Measurements from ENCODE around the gene TP53AIP1. TPM values are rescaled to one million over a fixed set of nuclear protein-coding genes. Genes with fewer than 3 reads are reported as not detected.
A peak's percentile ranks its signal among the peaks of the same experiment; 100 is the strongest.

TP53AIP1 gene
- total RNA-seq, 2 experiments from 2014 or later = not detected

DNA sequence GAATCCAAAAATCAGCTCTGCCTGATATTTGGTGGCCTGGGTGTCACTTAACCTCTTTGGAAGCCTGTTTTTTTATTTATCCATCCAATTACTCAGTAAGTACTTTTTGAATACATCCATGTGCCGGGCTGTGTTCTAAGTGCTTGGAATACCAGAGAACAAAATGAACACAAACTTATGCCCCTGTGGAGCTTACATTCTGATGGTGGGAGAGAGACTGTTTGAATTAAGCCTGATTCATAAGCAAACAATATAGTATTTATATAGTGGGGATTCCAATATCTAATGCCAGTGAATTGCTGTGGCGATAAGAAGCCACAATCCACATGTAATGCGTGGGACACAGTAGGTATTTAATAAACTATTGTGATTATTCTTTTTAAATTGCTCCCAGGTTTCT lies 32.1 kb downstream of the TP53AIP1 start:
- intact Hi-C loops (cut with micrococcal nuclease) = no loop called here
- Mint-ChIP-seq H3K27me3 (ENCODE audit: low read depth) (peaks cover 33% of the 10 kb centered on the region), H3K4me3 (no peak overlapping the region), H3K36me3 (ENCODE audit: low read depth) (no peaks in the 10 kb centered on the region), H3K27ac (no peak overlapping the region), H3K4me1 (ENCODE audit: low read depth) (peaks cover 7% of the 10 kb centered on the region), H3K9me3 (no peaks in the 10 kb centered on the region)
- CTCF ChIA-PET = interaction anchor here (0.7 to 7.9 kb wide), 2 partner anchors 18 to 22 kb away, joined by 5 to 114 read pairs; partner anchors contain the start of gene KCNJ5
- DNase-seq = no peak

DNA sequence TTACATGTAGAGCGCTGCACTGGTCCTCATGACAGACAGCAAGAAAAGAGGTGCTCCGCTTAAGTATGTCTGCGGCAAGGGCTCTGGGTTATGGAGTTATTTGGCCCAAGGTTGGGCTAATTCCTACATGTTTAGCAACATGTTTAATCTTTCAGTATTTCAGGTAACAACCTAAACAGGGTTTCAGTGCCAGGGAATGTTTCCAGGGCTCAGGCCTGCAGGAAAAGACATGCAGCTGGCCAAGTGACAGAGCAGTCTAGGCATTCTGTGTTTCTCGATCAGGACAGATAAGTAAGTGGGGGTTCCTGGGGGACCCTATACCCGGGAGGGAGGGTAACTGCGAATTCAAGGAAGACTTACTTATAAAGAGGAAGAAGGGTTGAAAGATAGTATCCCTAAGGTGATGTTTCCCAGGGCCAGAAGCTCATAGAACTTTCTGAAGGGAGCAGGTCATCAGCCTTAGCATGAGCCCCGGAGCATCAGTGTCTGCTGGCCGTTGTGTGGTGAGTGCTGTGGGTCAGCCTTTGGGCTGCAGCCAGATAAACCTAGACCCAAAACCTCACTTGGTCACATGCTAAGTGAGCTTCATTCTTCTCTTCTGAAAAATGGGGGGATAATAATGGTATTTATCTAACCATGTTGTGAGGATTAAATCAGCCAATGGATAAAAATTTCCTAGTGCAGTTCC lies 33.1 kb downstream of the TP53AIP1 start:
- CTCF ChIA-PET = interaction anchor here (0.6 to 7.9 kb wide), 2 partner anchors 15 to 21 kb away, joined by 3 to 114 read pairs; partner anchors contain the start of gene KCNJ5
- intact Hi-C loops (cut with micrococcal nuclease) = no loop called here
- Mint-ChIP-seq H3K36me3 (ENCODE audit: low read depth) (no peaks in the 10 kb centered on the region), H3K27me3 (ENCODE audit: low read depth) (peaks cover 34% of the 10 kb centered on the region), H3K9me3 (no peaks in the 10 kb centered on the region), H3K27ac (no peak overlapping the region), H3K4me3 (no peak overlapping the region), H3K4me1 (ENCODE audit: low read depth) (peaks cover 8% of the 10 kb centered on the region)
- DNase-seq = no peak

DNA sequence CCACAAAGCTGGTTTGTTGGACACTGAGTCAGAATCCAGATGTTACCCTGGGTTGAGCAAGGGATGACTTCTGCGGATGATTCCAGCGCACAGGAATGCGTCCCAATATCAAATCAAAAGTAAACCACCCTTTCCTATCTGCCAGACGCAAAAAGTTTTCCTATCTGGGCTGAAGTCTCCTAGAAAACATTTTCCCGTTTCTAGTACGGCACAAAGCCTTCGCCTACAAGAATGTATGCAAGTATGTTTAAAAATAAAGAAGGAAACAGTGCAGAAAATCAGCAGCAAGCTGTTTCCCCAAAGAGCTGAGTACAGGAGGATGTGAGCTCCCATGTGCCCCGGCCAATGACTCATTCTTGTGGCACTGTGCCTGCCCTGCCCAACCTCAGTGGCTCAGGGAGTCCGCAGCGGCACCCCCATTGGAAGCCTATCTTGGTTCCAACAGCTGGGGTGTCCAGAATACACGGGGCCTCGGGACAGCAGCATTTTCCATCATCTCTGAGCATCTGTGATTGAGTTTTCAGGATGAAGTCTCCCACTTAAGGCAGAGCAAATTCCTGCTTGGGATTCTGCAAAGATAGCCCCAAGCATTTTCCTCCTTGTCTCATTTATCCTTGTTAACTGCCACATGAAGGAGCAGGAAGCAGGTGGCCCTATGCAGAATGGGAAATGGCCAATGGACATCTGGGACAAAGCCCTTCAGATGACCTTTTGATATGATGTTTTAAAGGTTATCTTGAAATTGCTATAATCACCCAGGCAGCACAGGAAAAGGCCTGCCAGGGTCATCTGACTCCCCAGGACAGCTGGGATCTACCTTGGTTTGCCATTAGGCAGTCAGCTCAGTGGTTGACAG lies 34.1 kb downstream of the TP53AIP1 start:
- intact Hi-C loops (cut with micrococcal nuclease) = no loop called here

DNA sequence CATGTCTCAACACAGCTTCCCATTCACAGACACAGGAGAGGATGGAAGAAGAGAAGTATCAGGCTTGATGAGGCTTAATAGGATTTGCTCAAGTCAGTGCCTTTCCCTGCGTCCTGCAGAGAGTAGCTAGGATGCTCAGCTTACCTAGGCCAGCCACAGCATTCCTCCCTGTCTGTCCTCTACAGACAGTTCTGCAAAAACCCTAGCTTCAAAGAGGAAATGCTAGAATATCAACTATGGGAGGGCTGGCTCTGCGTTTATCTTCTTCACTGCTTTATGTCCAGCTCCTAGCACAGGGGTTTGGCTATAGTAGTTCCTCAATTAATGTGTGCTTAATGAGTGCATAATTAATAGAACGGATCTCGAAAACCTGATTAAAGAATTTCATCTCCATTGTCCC lies 35.1 kb downstream of the TP53AIP1 start:
- CTCF ChIA-PET = interaction anchor here (1.1 to 7.9 kb wide), 4 partner anchors 19 to 750 kb away, joined by 3 to 114 read pairs (median 4); partner anchors contain the start of gene KCNJ5
- no peak for DNase-seq
- peaks cover 11% of the 10 kb centered on the region for H3K4me1 Mint-ChIP-seq (ENCODE audit: low read depth)
- intact Hi-C loops (cut with micrococcal nuclease) = no loop called here
- H3K9me3 Mint-ChIP-seq = no peaks in the 10 kb centered on the region
- no peak overlapping the region for H3K27ac Mint-ChIP-seq
- peaks cover 43% of the 10 kb centered on the region for H3K27me3 Mint-ChIP-seq (ENCODE audit: low read depth)
- no peaks in the 10 kb centered on the region for H3K36me3 Mint-ChIP-seq (ENCODE audit: low read depth)
- H3K4me3 Mint-ChIP-seq = no peak overlapping the region

More for the DNA sequence above, 34.1 kb downstream of the TP53AIP1 start:
- CTCF ChIA-PET = interaction anchor here (0.6 to 7.9 kb wide), 4 partner anchors 16 to 751 kb away, joined by 3 to 114 read pairs (median 4); partner anchors contain the start of gene KCNJ5
- no peak overlapping the region for H3K27ac Mint-ChIP-seq
- H3K36me3 Mint-ChIP-seq (ENCODE audit: low read depth) = no peaks in the 10 kb centered on the region
- DNase-seq = peak; percentile 25
- no peaks in the 10 kb centered on the region for H3K9me3 Mint-ChIP-seq
- H3K27me3 Mint-ChIP-seq (ENCODE audit: low read depth) = peaks cover 41% of the 10 kb centered on the region
- H3K4me3 Mint-ChIP-seq = no peak overlapping the region
- peaks cover 11% of the 10 kb centered on the region for H3K4me1 Mint-ChIP-seq (ENCODE audit: low read depth)

DNA sequence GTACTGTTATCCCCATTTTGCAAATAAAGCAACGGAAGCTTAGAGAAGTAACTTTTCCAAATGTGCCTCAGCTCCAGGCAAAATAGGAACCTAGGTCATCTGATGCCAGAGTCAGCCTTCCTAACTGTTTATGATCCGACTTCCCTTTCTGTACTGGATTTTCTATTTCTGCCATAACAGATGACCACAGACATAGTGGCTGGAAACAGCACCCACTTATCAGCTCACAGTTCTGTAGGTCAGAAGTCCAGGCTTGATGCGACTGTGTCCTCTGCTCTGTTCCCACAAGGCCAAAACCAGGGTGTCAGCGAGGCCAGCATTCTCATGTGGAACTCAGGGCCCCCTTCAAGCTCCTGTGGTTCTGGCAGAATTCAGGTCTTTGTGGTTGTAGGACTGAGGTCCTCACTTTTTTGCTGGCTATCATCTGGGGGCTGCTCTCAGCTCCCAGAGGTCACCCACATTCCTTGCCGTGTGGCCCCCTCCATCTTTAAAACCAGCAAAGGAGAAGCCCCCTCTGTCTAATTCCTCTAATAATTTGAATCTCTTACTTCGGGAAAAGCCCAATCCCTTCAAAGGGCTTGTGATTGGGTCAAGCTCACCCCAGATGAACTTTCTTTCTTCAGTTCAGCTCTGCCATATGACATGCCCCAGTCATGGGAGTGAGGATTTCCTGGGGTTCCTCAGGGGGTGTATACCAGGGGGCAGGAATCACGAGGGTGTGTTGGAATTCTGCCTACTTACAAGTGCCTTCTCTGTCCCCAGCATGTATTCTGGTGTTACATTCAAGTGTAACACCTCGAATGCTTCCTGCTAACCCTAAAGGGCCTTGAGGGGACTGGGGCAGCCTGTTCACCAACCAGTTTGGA lies 36.3 kb downstream of the TP53AIP1 start:
- intact Hi-C loops (cut with micrococcal nuclease) = loop anchor here (1.0 kb wide), 1 partner anchor 22 kb away; no protein-coding TSS in a partner anchor
- H3K4me3 Mint-ChIP-seq = peak overlapping the region; percentile 69
- H3K9me3 Mint-ChIP-seq = no peaks in the 10 kb centered on the region
- CTCF ChIA-PET = interaction anchor here (0.6 to 7.9 kb wide), 13 partner anchors 13 to 749 kb away, joined by 3 to 114 read pairs (median 4); partner anchors contain the start of gene KCNJ5
- peaks cover 41% of the 10 kb centered on the region for H3K27me3 Mint-ChIP-seq (ENCODE audit: low read depth)
- no peaks in the 10 kb centered on the region for H3K36me3 Mint-ChIP-seq (ENCODE audit: low read depth)
- H3K27ac Mint-ChIP-seq = no peak overlapping the region
- H3K4me1 Mint-ChIP-seq (ENCODE audit: low read depth) = peaks cover 11% of the 10 kb centered on the region
- DNase-seq = no peak

DNA sequence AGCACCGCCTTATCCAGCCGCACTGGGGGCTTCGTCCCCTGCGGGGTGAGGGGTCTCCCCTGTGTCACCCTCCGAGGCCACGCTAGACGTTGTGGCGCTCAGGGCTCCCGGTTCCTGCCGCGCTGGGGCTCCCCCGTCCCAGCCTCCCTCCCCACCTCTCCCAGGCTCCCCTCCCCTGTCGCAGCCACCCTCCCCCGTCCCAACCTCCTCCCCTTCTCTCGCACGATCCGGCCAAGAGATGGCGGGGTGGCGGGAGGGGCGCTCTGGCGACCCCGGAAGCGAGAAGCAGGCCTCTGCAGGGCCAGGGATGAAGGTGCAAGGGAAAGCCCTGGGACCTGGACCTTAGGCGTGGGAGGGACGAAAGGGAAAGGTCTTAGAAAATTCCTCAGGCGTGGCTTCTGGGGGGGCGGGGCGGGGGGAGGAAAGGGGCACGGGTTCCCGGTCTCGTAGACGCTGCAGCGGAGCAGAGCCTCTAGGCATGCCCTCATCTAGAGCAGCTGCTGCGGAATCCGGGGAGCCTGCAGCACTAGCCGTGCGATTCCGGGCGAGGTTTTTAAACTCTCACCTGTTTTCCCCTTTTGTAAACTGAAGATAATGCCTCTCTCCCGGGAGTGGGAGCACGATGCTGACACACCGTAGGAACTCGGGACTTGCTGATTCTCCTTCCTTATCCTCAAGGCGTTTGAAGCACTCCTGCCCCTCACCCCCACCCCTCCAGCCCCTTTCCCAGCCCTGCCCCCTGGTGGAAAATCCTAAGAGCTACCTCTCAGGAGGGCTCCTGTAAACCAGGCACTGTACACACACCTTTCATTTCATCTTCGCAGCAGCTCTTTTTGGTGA lies 37.1 kb downstream of the TP53AIP1 start:
- intact Hi-C loops (cut with micrococcal nuclease) = loop anchor here (1.0 kb wide), 1 partner anchor 21 kb away; no protein-coding TSS in a partner anchor
- DNase-seq = peak; percentile 62
- Mint-ChIP-seq H3K36me3 (ENCODE audit: low read depth) (no peaks in the 10 kb centered on the region), H3K27ac (no peak overlapping the region), H3K4me3 (peak overlapping the region; percentile 69), H3K27me3 (ENCODE audit: low read depth) (peaks cover 38% of the 10 kb centered on the region), H3K4me1 (ENCODE audit: low read depth) (peaks cover 11% of the 10 kb centered on the region), H3K9me3 (no peaks in the 10 kb centered on the region)
- CTCF ChIA-PET = interaction anchor here (0.5 to 7.9 kb wide), 16 partner anchors 14 to 826 kb away, joined by 3 to 114 read pairs (median 3); partner anchors contain the start of gene KCNJ5

DNA sequence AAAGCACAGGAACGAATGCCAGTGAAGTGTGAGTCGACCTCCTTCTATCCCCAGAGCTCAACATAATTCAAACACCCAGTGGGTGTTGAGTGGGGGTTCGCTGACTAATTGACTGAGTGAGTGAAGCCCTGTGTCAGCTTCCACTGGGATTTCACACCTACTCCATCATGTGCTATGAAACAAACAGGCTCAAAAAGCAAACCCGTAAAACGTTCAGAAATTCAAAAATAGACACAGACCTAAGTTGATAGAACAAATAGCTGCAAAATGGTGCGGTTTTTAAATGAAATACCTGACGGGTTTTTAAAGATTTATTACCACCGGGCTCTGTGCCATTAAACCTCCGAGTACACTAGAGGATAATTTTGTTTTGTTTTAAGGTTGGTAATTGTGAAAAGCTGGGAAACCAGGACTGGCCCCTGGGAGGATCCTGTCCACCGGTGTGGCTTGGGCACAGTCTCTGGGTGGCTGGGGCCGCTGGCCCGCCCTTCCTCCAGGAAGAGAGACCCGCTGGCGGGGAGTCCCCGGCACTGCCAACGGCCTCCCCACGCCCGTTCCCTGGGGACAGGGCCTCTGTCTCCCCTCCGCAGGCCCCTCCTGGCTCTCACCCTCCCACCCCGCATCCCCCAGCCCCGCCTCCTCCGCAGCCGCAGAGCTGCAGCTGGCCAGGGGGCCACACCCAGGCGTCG lies 37.9 kb downstream of the TP53AIP1 start:
- Mint-ChIP-seq H3K9me3 (no peaks in the 10 kb centered on the region), H3K4me3 (peak overlapping the region; percentile 10), H3K27me3 (ENCODE audit: low read depth) (peaks cover 37% of the 10 kb centered on the region), H3K4me1 (ENCODE audit: low read depth) (peaks cover 11% of the 10 kb centered on the region), H3K36me3 (ENCODE audit: low read depth) (no peaks in the 10 kb centered on the region), H3K27ac (no peak overlapping the region)
- DNase-seq = no peak
- intact Hi-C loops (cut with micrococcal nuclease) = no loop called here
- CTCF ChIA-PET = interaction anchor here (0.7 to 7.9 kb wide), 6 partner anchors 14 to 747 kb away, joined by 3 to 114 read pairs (median 6); partner anchors contain the start of gene KCNJ5

DNA sequence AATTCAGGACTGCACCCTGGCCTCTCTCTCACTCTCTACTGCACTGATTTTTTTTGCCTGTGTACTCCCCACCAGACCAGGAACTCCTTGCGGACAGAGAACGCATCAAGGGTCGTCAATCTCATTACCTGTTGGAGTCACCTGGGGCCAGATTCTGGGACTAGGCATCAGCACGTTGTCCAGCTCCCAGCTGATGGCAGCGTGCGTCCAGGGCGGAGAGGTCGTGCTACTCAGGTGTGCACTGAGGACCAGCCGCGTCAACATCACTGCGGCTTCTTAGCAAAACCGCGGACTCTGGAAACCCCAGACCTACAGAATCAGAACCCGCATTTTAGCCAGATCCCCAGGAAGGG lies 38.4 kb downstream of the TP53AIP1 start:
- CTCF ChIA-PET = interaction anchor here (2.6 to 7.9 kb wide), 2 partner anchors 16 to 51 kb away, joined by 9 to 114 read pairs; partner anchors contain the start of gene KCNJ5
- Mint-ChIP-seq H3K4me3 (peak overlapping the region; percentile 10), H3K9me3 (no peaks in the 10 kb centered on the region), H3K4me1 (ENCODE audit: low read depth) (peaks cover 11% of the 10 kb centered on the region), H3K27ac (no peak overlapping the region), H3K27me3 (ENCODE audit: low read depth) (peaks cover 31% of the 10 kb centered on the region), H3K36me3 (ENCODE audit: low read depth) (no peaks in the 10 kb centered on the region)
- no peak for DNase-seq
- intact Hi-C loops (cut with micrococcal nuclease) = no loop called here

DNA sequence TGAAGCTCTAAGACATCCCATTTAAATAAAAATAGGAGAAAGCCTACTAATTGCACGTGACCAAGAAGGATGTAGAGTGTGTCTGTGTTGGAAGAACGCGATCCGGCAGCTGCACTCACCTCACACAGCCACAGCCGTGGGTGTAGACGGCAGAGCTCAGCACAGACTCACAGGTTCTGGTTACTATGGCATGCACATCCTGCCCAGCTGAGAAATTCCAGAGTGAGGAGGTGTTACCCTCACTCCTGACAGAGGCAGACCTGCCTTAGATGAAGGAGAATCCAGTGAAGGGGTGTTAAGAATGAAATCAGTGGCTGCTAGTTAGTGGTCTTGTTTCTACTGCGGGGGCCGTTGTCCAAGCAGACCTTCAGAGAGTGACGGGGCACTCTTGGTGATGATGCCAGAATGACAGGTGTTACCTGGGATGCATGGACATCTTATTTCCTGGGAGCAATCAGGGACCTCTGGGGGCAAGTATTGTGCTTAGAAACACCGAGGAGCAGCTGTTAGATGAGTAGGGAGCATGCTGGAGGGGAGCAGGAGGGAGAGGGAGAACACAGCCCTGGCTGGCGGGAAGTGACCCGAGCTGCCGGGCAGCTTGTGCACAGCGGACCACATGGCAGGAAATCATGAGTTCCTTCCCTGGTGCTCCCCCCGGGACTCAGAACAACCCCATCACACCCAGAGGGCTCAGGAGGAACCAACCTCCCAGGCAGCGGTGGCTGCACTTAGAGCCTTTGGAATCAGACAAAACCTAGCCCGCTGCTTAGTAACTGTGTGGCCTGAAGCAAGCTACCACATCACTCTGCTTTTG lies 39.2 kb downstream of the TP53AIP1 start:
- H3K27me3 Mint-ChIP-seq (ENCODE audit: low read depth) = peaks cover 27% of the 10 kb centered on the region
- no peak for DNase-seq
- CTCF ChIA-PET = interaction anchor here (2.6 to 7.9 kb wide), 2 partner anchors 15 to 52 kb away, joined by 9 to 114 read pairs; partner anchors contain the start of gene KCNJ5
- peaks cover 9% of the 10 kb centered on the region for H3K4me1 Mint-ChIP-seq (ENCODE audit: low read depth)
- intact Hi-C loops (cut with micrococcal nuclease) = no loop called here
- no peak overlapping the region for H3K4me3 Mint-ChIP-seq
- H3K36me3 Mint-ChIP-seq (ENCODE audit: low read depth) = no peaks in the 10 kb centered on the region
- no peak overlapping the region for H3K27ac Mint-ChIP-seq
- H3K9me3 Mint-ChIP-seq = no peaks in the 10 kb centered on the region

DNA sequence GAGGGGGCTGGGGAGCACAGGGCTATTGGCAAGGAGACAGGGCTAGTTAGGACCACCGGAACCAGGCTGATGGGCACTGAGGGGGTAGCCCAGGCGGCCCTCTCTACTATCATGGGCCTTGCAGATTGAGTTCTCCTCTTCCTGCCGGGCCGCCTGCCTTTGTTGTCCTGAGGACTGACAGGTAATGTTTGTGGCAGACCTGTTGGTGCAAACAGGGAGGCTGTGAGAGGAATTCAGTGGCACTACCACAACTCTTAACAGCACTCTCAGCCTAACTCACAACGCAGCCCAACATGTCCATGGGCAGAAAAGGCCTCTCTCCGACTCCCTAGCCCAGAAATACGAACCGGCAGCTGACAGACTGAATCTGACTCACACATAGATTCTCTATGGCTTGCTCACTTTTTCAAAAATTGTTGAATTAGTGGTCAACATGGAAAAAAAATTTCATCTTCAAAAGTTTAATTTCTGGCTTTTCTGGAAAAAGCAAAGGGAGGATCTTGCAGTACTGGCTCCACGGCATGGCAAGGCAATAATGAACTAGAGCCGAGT lies 40.1 kb downstream of the TP53AIP1 start:
- intact Hi-C loops (cut with micrococcal nuclease) = no loop called here
- H3K9me3 Mint-ChIP-seq = no peaks in the 10 kb centered on the region
- H3K27me3 Mint-ChIP-seq (ENCODE audit: low read depth) = peaks cover 22% of the 10 kb centered on the region
- no peak overlapping the region for H3K27ac Mint-ChIP-seq
- H3K4me3 Mint-ChIP-seq = no peak overlapping the region
- H3K36me3 Mint-ChIP-seq (ENCODE audit: low read depth) = no peaks in the 10 kb centered on the region
- no peak for DNase-seq
- CTCF ChIA-PET = interaction anchor here (1.6 to 2.6 kb wide), 3 partner anchors 10 to 53 kb away, joined by 7 to 13 read pairs (median 9); no protein-coding TSS in a partner anchor
- H3K4me1 Mint-ChIP-seq (ENCODE audit: low read depth) = peaks cover 8% of the 10 kb centered on the region

Data from activated naive CD4-positive, alpha-beta T cell treated with anti-CD3 and anti-CD28 coated beads for 36 hours (primary cell).